ENCODE data around the gene PCID2. TPM values are rescaled to one million over a fixed set of nuclear protein-coding genes. Genes with fewer than 3 reads are reported as not detected.
"Not testable (repeated sequence)": the region's sequence is repeated elsewhere in the genome, so short reads cannot be mapped to it uniquely, and the experiment has no call there.

The PCID2 gene
- total RNA-seq, 1 experiment from 2014 or later, result 114 TPM

DNA sequence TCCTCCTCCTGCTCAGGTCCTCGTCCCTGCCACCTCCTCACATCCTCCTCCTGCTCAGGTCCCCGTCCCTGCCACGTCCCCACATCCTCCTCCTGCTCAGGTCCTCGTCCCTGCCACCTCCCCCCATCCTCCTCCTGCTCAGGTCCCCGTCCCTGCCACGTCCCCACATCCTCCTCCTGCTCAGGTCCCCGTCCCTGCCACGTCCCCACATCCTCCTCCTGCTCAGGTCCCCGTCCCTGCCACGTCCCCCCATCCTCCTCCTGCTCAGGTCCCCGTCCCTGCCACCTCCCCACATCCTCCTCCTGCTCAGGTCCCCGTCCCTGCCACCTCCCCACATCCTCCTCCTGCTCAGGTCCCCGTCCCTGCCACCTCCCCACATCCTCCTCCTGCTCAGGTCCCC lies 46.5 kb downstream of the PCID2 start:
- DNase-seq; H3K4me3 ChIP-seq (ENCODE audit: low read length); H3K9ac ChIP-seq (ENCODE audit: low read length); H3K79me2 ChIP-seq (ENCODE audit: low read length); H3K9me2 ChIP-seq (replicated peaks; ENCODE audit: insufficient read depth, low read length); H3K4me1 ChIP-seq (ENCODE audit: low read length); H3K4me2 ChIP-seq (ENCODE audit: low read depth, low read length, poor library complexity, severe bottlenecking); H3K27ac ChIP-seq (ENCODE audit: low read length); H2AFZ ChIP-seq (ENCODE audit: low read length); H4K20me1 ChIP-seq (ENCODE audit: insufficient read depth, low read depth, low read length); H3K27me3 ChIP-seq (ENCODE audit: low read length); H3K36me3 ChIP-seq (ENCODE audit: insufficient read depth, low read length); H3K9me3 ChIP-seq (ENCODE audit: low read length): not testable (repeated sequence)

GRCh38 chr13:113161433-113161832 lies 47.0 kb downstream of the PCID2 start:
- no peak for DNase-seq
- Histone ChIP-seq H4K20me1 (ENCODE audit: insufficient read depth, low read depth, low read length) (no peaks in the 10 kb centered on the region), H3K4me2 (ENCODE audit: low read depth, low read length, poor library complexity, severe bottlenecking) (no peak overlapping the region), H3K27ac (ENCODE audit: low read length) (no peak overlapping the region), H3K36me3 (ENCODE audit: insufficient read depth, low read length) (0 out of 2 replicates have a peak, but pooled peaks cover 4% of the 10 kb centered on the region), H3K9me3 (ENCODE audit: low read length) (no peaks in the 10 kb centered on the region), H2AFZ (ENCODE audit: low read length) (no peak overlapping the region), H3K4me1 (ENCODE audit: low read length) (peaks cover 8% of the 10 kb centered on the region), H3K9ac (ENCODE audit: low read length) (no peak overlapping the region), H3K79me2 (ENCODE audit: low read length) (no peaks in the 10 kb centered on the region), H3K9me2 (replicated peaks; ENCODE audit: insufficient read depth, low read length) (no peaks in the 10 kb centered on the region), H3K4me3 (ENCODE audit: low read length) (no peak overlapping the region), H3K27me3 (ENCODE audit: low read length) (no peaks in the 10 kb centered on the region)

- peaks cover 8% of the 10 kb centered on the region for H3K4me1 ChIP-seq (ENCODE audit: low read length)
- H3K79me2 ChIP-seq (ENCODE audit: low read length), result no peaks in the 10 kb centered on the region
- no peak for DNase-seq
- H3K4me3 ChIP-seq (ENCODE audit: low read length), result no peak overlapping the region
- H3K9me3 ChIP-seq (ENCODE audit: low read length), result no peaks in the 10 kb centered on the region
- H3K27ac ChIP-seq (ENCODE audit: low read length), result no peak overlapping the region
- H3K9ac ChIP-seq (ENCODE audit: low read length), result no peak overlapping the region
- no peaks in the 10 kb centered on the region for H4K20me1 ChIP-seq (ENCODE audit: insufficient read depth, low read depth, low read length)
- H3K4me2 ChIP-seq (ENCODE audit: low read depth, low read length, poor library complexity, severe bottlenecking), result no peak overlapping the region
- H3K27me3 ChIP-seq (ENCODE audit: low read length), result no peaks in the 10 kb centered on the region
- no peak overlapping the region for H2AFZ ChIP-seq (ENCODE audit: low read length)
- H3K9me2 ChIP-seq (replicated peaks; ENCODE audit: insufficient read depth, low read length), result no peaks in the 10 kb centered on the region
- 0 out of 2 replicates have a peak, but pooled peaks cover 3% of the 10 kb centered on the region for H3K36me3 ChIP-seq (ENCODE audit: insufficient read depth, low read length)
Measured at GRCh38 chr13:113160983-113161382, 47.5 kb downstream of the PCID2 start.

DNA sequence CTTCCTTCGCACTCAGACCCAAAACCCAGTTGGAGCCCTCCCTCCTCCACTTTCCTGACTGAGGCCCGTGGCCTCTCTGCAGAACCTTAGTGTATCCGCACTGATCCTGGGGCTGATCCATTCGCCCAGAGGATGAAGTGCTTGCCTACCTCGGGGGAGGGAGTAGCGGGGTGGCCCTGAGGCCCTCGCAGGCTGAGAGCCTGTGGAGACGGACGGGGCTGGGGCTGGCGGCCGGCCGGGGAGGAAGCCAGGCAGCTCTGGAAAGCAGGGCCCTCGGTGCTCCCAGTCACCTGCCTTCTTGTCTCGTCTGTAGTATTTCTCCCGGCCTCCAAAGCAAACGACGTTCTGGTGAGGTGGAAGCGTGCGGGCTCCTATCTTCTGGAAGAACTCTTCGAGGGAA lies 48.8 kb downstream of the PCID2 start:
- Histone ChIP-seq H3K9ac (ENCODE audit: low read length) (no peak overlapping the region), H3K4me2 (ENCODE audit: low read depth, low read length, poor library complexity, severe bottlenecking) (no peak overlapping the region), H3K36me3 (ENCODE audit: insufficient read depth, low read length) (no peaks in the 10 kb centered on the region), H3K4me1 (ENCODE audit: low read length) (peaks cover 14% of the 10 kb centered on the region), H3K9me2 (replicated peaks; ENCODE audit: insufficient read depth, low read length) (no peaks in the 10 kb centered on the region), H3K27ac (ENCODE audit: low read length) (no peak overlapping the region), H3K4me3 (ENCODE audit: low read length) (no peak overlapping the region), H3K9me3 (ENCODE audit: low read length) (no peaks in the 10 kb centered on the region), H3K79me2 (ENCODE audit: low read length) (no peaks in the 10 kb centered on the region), H3K27me3 (ENCODE audit: low read length) (no peaks in the 10 kb centered on the region), H4K20me1 (ENCODE audit: insufficient read depth, low read depth, low read length) (no peaks in the 10 kb centered on the region), H2AFZ (ENCODE audit: low read length) (no peak overlapping the region)
- no peak for DNase-seq

DNA sequence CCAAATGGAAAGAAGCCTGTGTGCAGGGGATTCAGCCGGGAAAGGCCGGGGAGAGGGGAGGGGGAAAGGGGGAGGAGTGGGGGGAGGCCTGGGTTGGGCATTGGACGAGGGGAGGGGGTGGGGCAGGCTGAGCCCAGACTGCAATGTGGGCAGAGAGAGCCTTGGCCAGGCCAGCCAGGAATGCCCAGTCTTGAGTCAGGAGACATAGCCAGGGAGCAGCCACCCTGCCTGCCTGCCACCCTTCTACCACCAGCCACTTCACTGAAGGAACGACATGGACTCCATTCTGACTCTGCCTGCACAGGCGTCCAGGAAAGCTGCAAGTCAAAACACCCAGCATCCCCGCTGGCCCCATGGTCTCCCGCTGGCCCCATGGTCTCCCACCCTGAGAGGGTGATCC lies 49.5 kb downstream of the PCID2 start:
- no peak overlapping the region for H3K4me2 ChIP-seq (ENCODE audit: low read depth, low read length, poor library complexity, severe bottlenecking)
- no peak for DNase-seq
- H3K79me2 ChIP-seq (ENCODE audit: low read length), result no peaks in the 10 kb centered on the region
- no peaks in the 10 kb centered on the region for H3K27me3 ChIP-seq (ENCODE audit: low read length)
- H3K27ac ChIP-seq (ENCODE audit: low read length), result no peak overlapping the region
- H3K9ac ChIP-seq (ENCODE audit: low read length), result no peak overlapping the region
- no peaks in the 10 kb centered on the region for H3K36me3 ChIP-seq (ENCODE audit: insufficient read depth, low read length)
- no peak overlapping the region for H3K4me3 ChIP-seq (ENCODE audit: low read length)
- no peaks in the 10 kb centered on the region for H4K20me1 ChIP-seq (ENCODE audit: insufficient read depth, low read depth, low read length)
- no peaks in the 10 kb centered on the region for H3K9me3 ChIP-seq (ENCODE audit: low read length)
- H2AFZ ChIP-seq (ENCODE audit: low read length), result no peak overlapping the region
- peaks cover 19% of the 10 kb centered on the region for H3K4me1 ChIP-seq (ENCODE audit: low read length)
- no peaks in the 10 kb centered on the region for H3K9me2 ChIP-seq (replicated peaks; ENCODE audit: insufficient read depth, low read length)

- Histone ChIP-seq H3K79me2 (ENCODE audit: low read length) (no peaks in the 10 kb centered on the region), H3K9ac (ENCODE audit: low read length) (no peak within 1 kb of the TSS), H3K4me3 (ENCODE audit: low read length) (no peak within 1 kb of the TSS), H3K27me3 (ENCODE audit: low read length) (no peaks in the 10 kb centered on the region), H4K20me1 (ENCODE audit: insufficient read depth, low read depth, low read length) (no peaks in the 10 kb centered on the region), H2AFZ (ENCODE audit: low read length) (no peak within 1 kb of the TSS), H3K9me2 (replicated peaks; ENCODE audit: insufficient read depth, low read length) (no peaks in the 10 kb centered on the region), H3K4me2 (ENCODE audit: low read depth, low read length, poor library complexity, severe bottlenecking) (no peak within 1 kb of the TSS), H3K9me3 (ENCODE audit: low read length) (no peaks in the 10 kb centered on the region), H3K4me1 (ENCODE audit: low read length) (peaks cover 20% of the 10 kb centered on the region), H3K36me3 (ENCODE audit: insufficient read depth, low read length) (no peaks in the 10 kb centered on the region), H3K27ac (ENCODE audit: low read length) (no peak within 1 kb of the TSS)
- peak; percentile 56 for DNase-seq
Measured at GRCh38 chr13:113157929-113158747, 50.3 kb downstream of the PCID2 start, which contains the start of gene PROZ. Gene PROZ, plus strand, starts transcription at chr13:113158648. Its CDS starts 13 bp downstream, at chr13:113158661.

GRCh38 chr13:113157206-113157928 lies 51.1 kb downstream of the PCID2 start:
- H3K9me2 ChIP-seq (replicated peaks; ENCODE audit: insufficient read depth, low read length), result no peaks in the 10 kb centered on the region
- H3K4me3 ChIP-seq (ENCODE audit: low read length), result no peak overlapping the region
- no peak overlapping the region for H3K4me2 ChIP-seq (ENCODE audit: low read depth, low read length, poor library complexity, severe bottlenecking)
- no peak overlapping the region for H3K9ac ChIP-seq (ENCODE audit: low read length)
- peaks cover 14% of the 10 kb centered on the region for H3K4me1 ChIP-seq (ENCODE audit: low read length)
- H2AFZ ChIP-seq (ENCODE audit: low read length), result no peak overlapping the region
- H3K27ac ChIP-seq (ENCODE audit: low read length), result no peak overlapping the region
- no peak for DNase-seq
- H3K9me3 ChIP-seq (ENCODE audit: low read length), result no peaks in the 10 kb centered on the region
- no peaks in the 10 kb centered on the region for H3K36me3 ChIP-seq (ENCODE audit: insufficient read depth, low read length)
- H4K20me1 ChIP-seq (ENCODE audit: insufficient read depth, low read depth, low read length), result no peaks in the 10 kb centered on the region
- no peaks in the 10 kb centered on the region for H3K27me3 ChIP-seq (ENCODE audit: low read length)
- H3K79me2 ChIP-seq (ENCODE audit: low read length), result no peaks in the 10 kb centered on the region

DNA sequence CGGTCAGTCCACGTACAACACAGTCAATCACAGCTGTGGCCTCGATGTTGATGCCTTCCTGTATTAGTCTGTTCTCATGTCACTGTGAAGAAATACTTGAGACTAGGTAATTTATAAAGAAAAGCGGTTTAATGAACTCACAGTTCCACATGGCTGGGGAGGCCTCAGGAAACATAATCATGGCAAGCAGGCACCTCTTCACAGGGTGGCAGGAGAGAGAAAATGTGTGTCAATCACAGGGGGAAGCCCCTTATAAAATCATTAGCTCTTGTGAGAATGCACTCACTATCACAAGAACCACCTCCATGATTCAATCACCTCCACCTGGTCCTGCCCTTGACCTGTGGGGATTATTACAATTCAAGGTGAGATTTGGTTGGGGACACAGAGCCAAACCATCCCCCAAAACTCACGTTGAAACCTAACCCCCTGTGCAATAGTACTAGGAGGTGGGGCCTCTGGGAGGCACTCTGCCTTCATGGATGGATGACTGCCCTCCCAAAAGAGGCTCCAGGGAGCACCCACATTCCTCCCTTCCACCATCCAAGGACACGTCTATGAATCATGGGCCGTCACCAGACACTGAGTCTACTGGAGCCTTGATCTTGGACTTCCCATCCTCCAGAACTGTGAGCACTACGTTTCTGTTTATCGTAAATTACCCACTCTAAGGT lies 52.4 kb downstream of the PCID2 start:
- Histone ChIP-seq H4K20me1 (ENCODE audit: insufficient read depth, low read depth, low read length) (no peaks in the 10 kb centered on the region), H3K27me3 (ENCODE audit: low read length) (no peaks in the 10 kb centered on the region), H3K9me3 (ENCODE audit: low read length) (no peaks in the 10 kb centered on the region), H3K79me2 (ENCODE audit: low read length) (no peaks in the 10 kb centered on the region), H3K9me2 (replicated peaks; ENCODE audit: insufficient read depth, low read length) (no peaks in the 10 kb centered on the region), H3K27ac (ENCODE audit: low read length) (no peak overlapping the region), H2AFZ (ENCODE audit: low read length) (no peak overlapping the region), H3K36me3 (ENCODE audit: insufficient read depth, low read length) (no peaks in the 10 kb centered on the region), H3K4me3 (ENCODE audit: low read length) (no peak overlapping the region), H3K4me2 (ENCODE audit: low read depth, low read length, poor library complexity, severe bottlenecking) (no peak overlapping the region), H3K9ac (ENCODE audit: low read length) (no peak overlapping the region), H3K4me1 (ENCODE audit: low read length) (peaks cover 14% of the 10 kb centered on the region)
- no peak for DNase-seq
